ENCODE data around the gene WFIKKN1.

WFIKKN1 gene

DNA sequence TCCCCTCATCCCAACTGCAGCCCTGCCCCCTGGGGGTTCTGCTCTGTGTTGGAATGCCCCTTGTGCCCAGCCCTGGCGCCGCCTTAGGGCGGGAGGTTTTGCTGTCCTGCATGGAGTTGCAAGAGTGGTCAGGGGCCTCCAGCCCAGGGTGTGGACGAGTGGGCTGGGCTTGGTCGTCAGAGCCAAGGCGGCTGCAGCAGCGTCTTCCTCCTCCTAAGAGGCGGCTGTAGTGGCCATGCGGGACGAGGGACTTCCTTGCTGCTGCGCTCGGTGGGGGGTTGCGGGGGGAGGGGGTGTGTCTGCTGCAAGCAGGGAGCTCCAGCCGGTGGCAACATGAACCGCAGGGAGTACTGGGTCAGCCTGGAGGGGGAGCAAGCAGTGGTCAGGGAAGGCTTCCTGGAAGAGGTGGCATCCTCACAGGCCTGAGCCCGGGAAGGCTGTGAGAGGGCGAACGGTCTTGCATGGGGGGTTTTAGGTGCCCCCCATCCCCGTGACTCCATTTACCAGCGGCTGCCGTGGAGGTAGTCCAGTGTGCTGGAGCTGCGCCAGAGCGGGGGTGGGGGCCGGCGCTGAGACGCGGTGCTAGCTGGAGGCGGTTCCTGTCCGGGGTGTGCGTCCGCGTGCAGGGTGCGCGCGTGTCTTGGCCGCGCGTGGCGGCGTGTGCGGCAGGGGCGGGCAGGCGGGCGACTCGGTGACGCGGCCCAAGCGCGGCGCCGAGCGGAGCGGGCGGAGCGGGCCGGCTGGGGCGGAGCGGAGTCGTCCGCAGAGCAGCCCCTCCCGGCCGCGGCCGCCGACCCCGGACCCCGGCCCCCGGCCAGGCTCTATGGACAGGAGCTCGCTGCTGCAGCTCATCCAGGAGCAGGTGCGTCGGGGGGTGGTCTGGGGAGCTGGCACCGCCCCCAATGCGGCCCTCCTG lies 44.4 kb downstream of the WFIKKN1 start, which contains the start of gene RHBDL1:
Gene RHBDL1 (plus strand): TSS at position 704 of the 916 bp plus-strand sequence. CDS start 120 bp downstream, at position 824.
- no peak for TF ChIP-seq CTCF (IDR thresholded peaks at IDR 0.05; ENCODE audit: low read depth, low read length, missing control alignments)
- H3K4me3 ChIP-seq (ENCODE audit: low read depth, low read length), result no peak within 1 kb of the TSS
- DNase-seq (ENCODE audit: low read depth), result no peak

GRCh38 chr16:675884-676564 lies 45.2 kb downstream of the WFIKKN1 start:
- TF ChIP-seq CTCF (IDR thresholded peaks at IDR 0.05; ENCODE audit: low read depth, low read length, missing control alignments), result no peak
- H3K4me3 ChIP-seq (ENCODE audit: low read depth, low read length), result no peak overlapping the region
- no peak for DNase-seq (ENCODE audit: low read depth)

DNA sequence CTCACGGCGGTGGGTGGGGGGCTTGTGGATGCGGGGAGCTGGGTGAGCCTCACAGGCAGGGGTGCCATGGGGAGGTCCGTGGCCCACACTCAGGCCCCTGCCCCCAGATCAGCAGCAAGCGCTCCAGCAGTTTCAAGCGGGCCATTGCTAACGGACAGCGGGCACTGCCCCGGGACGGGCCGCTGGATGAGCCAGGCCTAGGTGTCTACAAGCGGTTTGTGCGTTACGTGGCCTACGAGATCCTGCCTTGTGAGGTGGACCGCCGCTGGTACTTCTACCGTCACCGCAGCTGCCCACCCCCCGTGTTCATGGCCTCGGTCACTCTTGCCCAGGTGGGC lies 45.7 kb downstream of the WFIKKN1 start:
- no peak overlapping the region for H3K4me3 ChIP-seq (ENCODE audit: low read depth, low read length)
- no peak for TF ChIP-seq CTCF (IDR thresholded peaks at IDR 0.05; ENCODE audit: low read depth, low read length, missing control alignments)

DNA sequence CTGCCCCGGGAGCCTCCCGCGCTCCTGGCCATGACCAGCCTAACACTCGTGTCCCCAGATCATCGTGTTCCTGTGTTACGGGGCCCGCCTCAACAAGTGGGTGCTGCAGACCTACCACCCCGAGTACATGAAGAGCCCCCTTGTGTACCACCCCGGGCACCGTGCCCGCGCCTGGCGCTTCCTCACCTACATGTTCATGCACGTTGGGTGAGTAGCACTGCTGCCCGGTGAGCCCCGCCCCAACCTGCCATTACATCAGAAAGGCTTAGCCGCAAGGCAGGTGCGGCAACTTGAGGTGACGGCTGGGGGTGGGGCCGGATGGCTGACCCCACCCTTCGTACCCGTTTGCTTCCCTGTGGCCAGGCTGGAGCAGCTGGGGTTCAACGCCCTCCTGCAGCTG lies 46.1 kb downstream of the WFIKKN1 start:
- DNase-seq (ENCODE audit: low read depth), result no peak
- TF ChIP-seq CTCF (IDR thresholded peaks at IDR 0.05; ENCODE audit: low read depth, low read length, missing control alignments), result no peak
- no peak overlapping the region for H3K4me3 ChIP-seq (ENCODE audit: low read depth, low read length)

More for the DNA sequence above, 45.7 kb downstream of the WFIKKN1 start:
- no peak for DNase-seq (ENCODE audit: low read depth)

DNA sequence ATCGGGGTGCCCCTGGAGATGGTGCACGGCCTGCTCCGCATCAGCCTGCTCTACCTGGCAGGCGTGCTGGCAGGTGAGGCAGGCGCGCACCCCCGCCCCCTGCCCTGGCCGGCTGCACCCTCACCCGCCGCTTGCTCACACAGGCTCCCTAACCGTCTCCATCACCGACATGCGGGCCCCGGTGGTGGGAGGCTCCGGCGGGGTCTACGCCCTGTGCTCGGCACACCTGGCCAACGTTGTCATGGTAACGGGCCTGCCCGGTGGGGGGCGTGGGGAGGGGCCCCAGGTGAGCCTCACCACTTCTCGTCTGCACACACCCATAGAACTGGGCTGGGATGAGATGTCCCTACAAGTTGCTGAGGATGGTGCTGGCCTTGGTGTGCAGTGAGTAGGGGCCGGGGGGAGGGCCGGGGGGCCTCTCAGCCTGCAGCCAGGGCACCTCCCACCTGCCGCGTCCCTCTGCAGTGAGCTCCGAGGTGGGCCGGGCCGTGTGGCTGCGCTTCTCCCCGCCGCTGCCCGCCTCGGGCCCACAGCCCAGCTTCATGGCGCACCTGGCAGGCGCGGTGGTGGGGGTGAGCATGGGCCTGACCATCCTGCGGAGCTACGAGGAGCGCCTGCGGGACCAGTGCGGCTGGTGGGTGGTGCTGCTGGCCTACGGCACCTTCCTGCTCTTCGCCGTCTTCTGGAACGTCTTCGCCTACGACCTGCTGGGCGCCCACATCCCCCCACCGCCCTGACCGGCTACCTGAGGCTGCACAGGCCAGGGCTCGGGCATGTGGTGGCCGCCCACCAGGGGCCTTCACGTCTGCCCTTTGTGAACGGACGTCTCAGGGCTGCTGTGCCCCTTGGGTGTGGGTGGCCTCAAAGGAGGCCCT lies 46.8 kb downstream of the WFIKKN1 start:
- TF ChIP-seq CTCF (IDR thresholded peaks at IDR 0.05; ENCODE audit: low read depth, low read length, missing control alignments), result no peak
- H3K4me3 ChIP-seq (ENCODE audit: low read depth, low read length), result no peak overlapping the region
- no peak for DNase-seq (ENCODE audit: low read depth)

DNA sequence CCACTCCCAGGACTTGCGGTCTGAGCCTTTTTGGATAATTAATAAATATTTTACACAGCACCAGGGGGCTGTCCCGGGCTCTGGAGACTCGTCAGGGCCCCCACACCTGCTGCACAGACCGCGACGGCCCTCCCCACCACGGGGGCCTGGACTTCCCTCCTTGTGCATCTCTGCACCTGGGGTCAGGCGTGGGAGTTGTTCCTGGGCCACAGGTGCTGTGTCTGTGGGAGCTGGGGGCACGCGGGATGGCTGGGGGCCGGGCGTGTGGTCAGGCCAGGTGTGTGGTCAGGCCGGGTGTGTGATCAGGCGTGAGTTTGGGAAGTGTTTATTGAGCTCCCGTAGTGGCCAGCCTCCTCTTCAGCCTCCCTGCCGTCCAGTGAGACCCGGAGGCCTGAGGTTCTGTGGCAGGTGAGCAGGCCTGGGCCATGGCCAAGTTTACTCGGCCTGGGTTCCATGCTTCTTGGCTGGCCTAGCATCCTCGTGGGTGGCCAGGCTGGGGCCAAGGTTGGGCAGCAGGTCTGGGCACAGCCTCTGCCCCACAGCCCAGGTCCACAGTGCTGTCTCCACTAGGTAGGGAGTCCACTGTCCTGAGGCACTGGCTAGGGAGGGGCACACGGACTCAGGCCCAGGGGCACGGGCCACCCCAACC lies 47.5 kb downstream of the WFIKKN1 start:
- H3K4me3 ChIP-seq (ENCODE audit: low read depth, low read length), result no peak overlapping the region
- no peak for DNase-seq (ENCODE audit: low read depth)
- no peak for TF ChIP-seq CTCF (IDR thresholded peaks at IDR 0.05; ENCODE audit: low read depth, low read length, missing control alignments)
